HG02852 (cell line): ENCODE results near the gene TTC28.

Experiments used
- ATAC-seq: cut with Tn5 transposase; IDR thresholded peaks from one replicate; pipeline ENCODE4 v1.9.1; 2021; ENCODE audit warnings: mild to moderate bottlenecking, moderate library complexity; ENCODE audit not compliant: unreplicated experiment

Gene TTC28

DNA sequence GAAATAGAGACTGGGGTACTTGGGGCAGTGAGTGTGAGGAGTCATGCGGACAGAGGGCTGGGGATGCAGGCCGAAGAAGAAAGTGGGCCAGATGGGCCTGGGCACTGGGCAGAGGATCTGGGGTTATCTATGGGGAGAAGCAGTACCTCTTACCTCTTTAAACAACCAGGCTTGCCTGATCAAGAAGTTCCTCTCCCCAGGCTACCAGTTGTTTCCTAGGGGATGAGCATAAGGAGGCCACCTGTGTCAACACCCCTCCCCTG lies 662.2 kb downstream of the TTC28 start:
- no peak for ATAC-seq

DNA sequence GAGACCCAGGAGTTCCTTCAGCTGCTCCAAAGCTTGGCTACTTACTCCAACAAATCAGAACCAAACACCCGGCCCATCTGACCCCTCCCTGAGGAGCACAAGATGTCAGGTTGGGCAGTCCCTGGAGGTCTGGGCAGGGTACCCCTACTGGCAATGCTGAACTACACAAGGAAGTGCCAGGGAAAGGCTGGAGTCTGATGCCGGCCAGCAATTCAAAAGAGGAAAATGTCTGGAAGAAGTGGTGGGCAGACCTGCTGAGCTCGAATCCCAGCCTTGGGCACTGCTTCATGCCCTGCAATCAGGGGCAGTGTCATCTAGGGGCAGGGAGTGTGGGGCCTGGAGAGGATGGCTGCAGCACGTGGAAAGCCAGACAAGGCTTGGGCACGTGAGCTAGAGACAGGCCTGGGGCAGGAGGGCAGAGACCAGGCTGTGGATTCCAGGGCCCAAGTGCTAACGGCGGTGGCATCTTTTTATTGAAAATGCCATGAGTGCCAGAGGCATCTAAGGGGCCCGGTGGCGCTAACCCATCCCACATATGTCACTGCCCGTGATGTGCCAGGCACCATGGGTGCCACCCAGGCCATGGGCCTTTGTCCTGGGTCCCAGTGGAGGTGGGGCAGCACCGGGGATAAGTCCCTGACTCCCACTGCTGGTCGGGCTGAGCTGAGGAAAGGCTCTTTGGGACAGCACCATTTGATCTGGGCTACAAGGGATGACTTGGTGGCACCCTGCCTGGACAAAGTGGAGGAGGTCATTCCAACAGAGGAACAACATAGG lies 662.7 kb downstream of the TTC28 start:
- ATAC-seq = no peak

DNA sequence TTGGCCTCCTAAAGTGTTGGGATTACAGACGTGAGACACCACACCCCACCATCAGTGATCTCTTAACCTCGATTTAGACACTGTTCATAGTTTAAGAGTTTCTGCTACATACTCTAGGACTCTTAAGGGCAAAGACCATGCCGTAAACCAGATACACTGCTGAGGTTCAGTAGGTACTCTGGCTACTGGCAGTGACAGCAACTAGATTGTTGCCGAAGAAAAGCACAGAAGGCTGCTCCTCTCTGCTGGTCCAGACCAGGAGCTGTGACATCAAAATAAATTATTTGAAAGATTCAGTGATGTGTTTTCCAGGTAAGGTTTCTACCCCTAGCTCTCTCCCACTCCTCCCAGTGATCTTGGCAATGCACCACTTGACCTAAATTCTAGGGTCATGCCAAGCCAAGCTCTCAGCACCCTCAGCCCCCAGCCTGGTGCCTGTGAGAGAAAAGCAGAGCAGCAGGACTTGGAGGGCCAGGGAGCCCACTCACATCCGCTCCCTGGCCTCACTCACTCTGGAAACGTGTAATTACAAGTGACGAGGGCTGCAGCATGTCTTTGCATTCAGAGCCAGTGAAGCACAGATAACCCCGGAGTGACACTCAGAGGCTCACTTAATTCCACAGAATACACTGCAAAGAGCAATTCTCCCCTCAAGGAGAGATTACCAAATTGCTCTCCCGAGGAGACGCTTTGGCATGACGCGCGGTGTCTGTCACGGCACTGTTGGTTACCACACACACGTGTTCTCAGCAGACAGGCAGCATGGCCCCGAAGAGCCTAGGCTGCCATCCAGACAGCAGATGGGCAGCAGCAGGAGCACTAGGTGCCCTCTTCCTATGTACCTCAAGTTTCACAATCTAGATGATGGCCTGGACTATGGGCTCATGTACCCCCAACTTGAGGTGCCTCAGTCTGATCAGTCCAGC lies 663.7 kb downstream of the TTC28 start:
- no peak for ATAC-seq

GRCh38 chr22:28015046-28015425 lies 664.6 kb downstream of the TTC28 start:
- ATAC-seq = no peak

GRCh38 chr22:28014211-28015045 lies 665.2 kb downstream of the TTC28 start:
- ATAC-seq = no peak

DNA sequence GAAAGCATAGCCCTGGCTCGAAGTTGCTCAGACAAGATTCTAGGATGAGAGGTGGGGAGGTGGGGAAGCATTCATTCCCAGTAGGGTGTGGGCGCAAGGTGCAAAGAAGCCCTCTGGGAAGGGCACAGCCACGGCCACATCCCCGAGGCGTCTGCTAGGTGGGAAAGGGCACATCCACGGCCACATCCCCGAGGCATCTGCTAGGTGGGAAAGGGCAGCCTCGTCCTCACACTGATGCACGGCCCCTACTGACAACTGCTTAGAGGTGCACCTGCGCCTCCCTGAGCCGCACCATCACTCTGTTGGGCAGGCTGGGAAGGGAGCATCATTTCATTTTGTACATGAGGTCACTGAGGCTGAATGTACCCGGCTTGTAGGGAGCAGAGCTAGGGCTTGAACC lies 666.0 kb downstream of the TTC28 start:
- ATAC-seq = no peak

GRCh38 chr22:28012832-28013460 lies 666.7 kb downstream of the TTC28 start:
- no peak for ATAC-seq

GRCh38 chr22:28009272-28009827 lies 670.3 kb downstream of the TTC28 start:
- ATAC-seq = no peak

GRCh38 chr22:28008649-28009048 lies 671.0 kb downstream of the TTC28 start:
- ATAC-seq = no peak

GRCh38 chr22:28008056-28008455 lies 671.6 kb downstream of the TTC28 start:
- no peak for ATAC-seq

DNA sequence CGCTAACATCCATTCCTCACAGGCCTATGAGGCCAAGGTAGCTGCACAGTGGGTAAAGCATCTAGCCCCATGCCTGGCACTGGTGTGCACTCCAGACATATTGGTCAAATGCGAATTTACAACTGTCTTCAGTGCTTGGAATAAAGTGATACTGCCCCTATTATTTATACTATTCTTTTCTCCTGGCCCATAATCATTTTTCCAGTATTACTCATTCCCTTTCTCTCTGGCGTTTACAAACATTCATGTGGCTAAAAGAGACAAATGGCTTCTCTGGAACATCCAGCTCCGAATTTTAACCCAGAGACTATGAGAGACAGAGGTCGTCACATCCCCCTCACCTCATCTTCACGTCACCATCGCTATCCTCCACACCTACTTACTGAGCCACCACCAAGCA lies 673.4 kb downstream of the TTC28 start:
- no peak for ATAC-seq

- no peak for ATAC-seq
Measured at GRCh38 chr22:28005513-28005912, 674.1 kb downstream of the TTC28 start.

- ATAC-seq = no peak
Measured at GRCh38 chr22:28004021-28004420, 675.6 kb downstream of the TTC28 start.

DNA sequence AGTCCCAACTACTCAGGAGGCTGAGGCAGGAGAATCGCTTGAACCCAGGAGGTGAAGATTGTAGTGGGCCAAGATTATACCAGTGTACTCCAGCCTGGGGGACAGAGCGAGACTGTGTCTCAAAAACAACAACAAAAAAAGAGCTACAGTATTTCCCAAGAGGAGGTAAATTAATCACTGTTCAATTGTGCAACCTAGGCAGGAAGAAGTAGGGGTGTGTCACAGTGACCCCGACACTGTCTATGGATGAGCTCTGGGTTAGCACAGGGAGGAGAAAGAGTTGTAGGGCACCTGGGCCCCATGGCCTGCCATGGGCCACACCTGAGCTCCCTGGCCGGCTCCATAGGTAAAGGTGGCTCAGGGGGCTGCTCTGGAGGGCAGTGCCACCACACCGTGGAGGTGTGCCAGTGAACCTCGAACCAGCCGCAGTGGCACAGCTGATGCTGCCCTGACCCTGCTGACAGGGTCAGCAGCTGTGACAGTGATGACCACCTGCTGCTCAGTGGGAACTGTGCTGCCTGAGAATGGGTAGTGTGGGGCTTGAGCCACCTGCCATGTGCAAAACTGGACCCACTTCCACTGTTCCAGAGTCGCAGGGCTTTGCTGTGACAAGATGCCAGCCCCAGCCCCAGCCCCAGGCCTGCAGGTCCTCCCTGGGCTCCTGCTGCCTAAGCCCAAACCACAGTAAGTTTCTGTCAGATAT lies 676.6 kb downstream of the TTC28 start:
- ATAC-seq = no peak

GRCh38 chr22:28002181-28002700 lies 677.4 kb downstream of the TTC28 start:
- ATAC-seq = no peak

- no peak for ATAC-seq
Measured at GRCh38 chr22:28001171-28001835, 678.3 kb downstream of the TTC28 start.

DNA sequence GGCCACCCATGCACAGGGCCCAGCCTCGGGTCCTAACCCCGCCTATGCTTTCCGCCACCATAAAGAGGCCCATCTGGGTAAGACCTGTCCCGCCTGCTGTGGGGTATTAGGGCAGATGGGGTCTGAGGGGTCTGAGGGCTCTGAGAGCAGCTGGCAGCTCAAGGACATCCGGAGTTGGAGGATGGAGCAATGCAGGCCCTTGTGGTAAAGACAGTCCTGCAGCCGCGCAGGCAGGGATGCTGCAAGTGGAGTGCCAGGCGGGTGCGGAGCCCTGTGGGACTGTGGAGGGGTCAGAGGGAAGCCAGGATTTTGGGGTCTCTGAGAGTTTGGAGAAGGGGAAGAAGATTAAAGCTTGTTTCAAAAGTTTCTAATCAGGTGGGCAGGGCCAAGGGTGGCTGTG lies 679.3 kb downstream of the TTC28 start:
- no peak for ATAC-seq

- ATAC-seq = no peak
Measured at GRCh38 chr22:27999876-28000275, 679.8 kb downstream of the TTC28 start.
